ENCODE data around the gene CTNNA3.

DNA sequence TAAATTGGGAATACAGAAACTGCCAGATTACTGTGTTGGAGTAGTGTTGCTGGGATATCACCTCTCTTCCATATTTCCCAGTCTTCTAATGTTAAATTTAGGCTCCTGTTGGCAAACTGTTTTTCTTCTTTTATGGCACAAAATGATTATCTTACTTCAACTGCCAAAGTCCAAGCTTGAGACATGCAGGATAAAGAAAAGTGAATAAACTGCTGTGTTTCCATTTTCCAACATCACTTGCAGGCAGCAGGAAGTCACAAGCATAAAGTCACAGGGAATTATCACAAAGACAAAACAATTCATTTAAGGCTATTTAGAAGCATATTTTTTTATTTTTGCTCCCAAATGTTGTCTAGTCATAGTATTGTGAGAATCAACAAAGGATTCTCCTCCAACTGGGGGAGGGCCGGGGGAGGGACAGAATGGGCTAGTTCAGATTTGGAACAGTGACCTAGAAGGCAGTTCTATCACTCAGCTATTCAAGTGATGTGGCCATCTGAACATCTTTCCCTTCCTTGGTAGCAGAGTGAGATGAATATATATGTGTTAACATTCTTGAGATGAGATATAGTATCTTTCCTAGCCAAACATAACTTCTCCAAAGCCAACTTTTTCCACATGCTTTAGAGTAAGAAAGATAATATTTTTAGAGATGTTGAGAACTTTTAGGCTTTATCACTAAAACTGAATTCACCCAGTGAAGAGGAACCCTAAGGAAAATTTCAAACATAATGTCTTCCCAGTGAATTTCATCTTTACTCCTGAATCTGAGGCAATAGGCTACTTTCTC is 364.7 kb downstream of the CTNNA3 start:
- no peak for TF ChIP-seq POLR2A (IDR thresholded peaks at IDR 0.05)
- TF ChIP-seq, protein P1, sequence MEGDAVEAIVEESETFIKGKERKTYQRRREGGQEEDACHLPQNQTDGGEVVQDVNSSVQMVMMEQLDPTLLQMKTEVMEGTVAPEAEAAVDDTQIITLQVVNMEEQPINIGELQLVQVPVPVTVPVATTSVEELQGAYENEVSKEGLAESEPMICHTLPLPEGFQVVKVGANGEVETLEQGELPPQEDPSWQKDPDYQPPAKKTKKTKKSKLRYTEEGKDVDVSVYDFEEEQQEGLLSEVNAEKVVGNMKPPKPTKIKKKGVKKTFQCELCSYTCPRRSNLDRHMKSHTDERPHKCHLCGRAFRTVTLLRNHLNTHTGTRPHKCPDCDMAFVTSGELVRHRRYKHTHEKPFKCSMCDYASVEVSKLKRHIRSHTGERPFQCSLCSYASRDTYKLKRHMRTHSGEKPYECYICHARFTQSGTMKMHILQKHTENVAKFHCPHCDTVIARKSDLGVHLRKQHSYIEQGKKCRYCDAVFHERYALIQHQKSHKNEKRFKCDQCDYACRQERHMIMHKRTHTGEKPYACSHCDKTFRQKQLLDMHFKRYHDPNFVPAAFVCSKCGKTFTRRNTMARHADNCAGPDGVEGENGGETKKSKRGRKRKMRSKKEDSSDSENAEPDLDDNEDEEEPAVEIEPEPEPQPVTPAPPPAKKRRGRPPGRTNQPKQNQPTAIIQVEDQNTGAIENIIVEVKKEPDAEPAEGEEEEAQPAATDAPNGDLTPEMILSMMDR (IDR thresholded peaks at IDR 0.05): no peak

All from lower leg skin (tissue), 3 donors.